Panc1 (cell line): ENCODE data around the gene TEDC1.

Source experiments
- POLR2AphosphoS5 ChIP-seq: IDR thresholded peaks from 2 replicates; pipeline ENCODE4 v1.6.1; 2012; ENCODE audit warnings: mild to moderate bottlenecking, low read depth, low read length, moderate library complexity
- TF ChIP-seq, protein P1 (sequence below): fragments of 450-650 bp; IDR thresholded peaks from 2 replicates; pipeline ENCODE4 v1.5.1; 2017; ENCODE audit warnings: mild to moderate bottlenecking

- TF ChIP-seq, protein P1, sequence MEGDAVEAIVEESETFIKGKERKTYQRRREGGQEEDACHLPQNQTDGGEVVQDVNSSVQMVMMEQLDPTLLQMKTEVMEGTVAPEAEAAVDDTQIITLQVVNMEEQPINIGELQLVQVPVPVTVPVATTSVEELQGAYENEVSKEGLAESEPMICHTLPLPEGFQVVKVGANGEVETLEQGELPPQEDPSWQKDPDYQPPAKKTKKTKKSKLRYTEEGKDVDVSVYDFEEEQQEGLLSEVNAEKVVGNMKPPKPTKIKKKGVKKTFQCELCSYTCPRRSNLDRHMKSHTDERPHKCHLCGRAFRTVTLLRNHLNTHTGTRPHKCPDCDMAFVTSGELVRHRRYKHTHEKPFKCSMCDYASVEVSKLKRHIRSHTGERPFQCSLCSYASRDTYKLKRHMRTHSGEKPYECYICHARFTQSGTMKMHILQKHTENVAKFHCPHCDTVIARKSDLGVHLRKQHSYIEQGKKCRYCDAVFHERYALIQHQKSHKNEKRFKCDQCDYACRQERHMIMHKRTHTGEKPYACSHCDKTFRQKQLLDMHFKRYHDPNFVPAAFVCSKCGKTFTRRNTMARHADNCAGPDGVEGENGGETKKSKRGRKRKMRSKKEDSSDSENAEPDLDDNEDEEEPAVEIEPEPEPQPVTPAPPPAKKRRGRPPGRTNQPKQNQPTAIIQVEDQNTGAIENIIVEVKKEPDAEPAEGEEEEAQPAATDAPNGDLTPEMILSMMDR = no peak
- no peak for TF ChIP-seq POLR2AphosphoS5
Observed at GRCh38 chr14:105494606-105494929, 3.5 kb downstream of the TEDC1 start.
